Panc1 (cell line): ENCODE measurements around the gene SEMG2. TPM values are rescaled to one million over a fixed set of nuclear protein-coding genes. Genes with fewer than 3 reads are reported as not detected.

Experiments
- ATAC-seq: fragments of 200-7000 bp; cut with Tn5 transposase; 2 replicates; pipeline ENCODE4 v1.9.1; 2020; ENCODE audit warnings: mild to moderate bottlenecking, moderate library complexity
- BruUV-seq: library from RNA; stranded (reverse); fragments of 400-500 nt; replicated peaks from 2 replicates; lab custom pipeline; 2021; lab: Mats Ljungman, UMichigan
- CTCF ChIA-PET: fragments of 300-600 bp; sonication (Branson Sonifier 250); formaldehyde crosslinking; loops from one replicate; lab custom pipeline; 2022; ENCODE audit warnings: antibody characterized with exemption; lab: Charles Lee
- POLR2A ChIA-PET: fragments of 300-600 bp; sonication (Branson Sonifier 250); formaldehyde crosslinking; loops from one replicate; lab custom pipeline; 2022; ENCODE audit warnings: antibody characterized with exemption; lab: Charles Lee
- DNase-seq: peaks from one replicate; pipeline ENCODE4 v3.0.0-alpha.2; 2010; ENCODE audit warnings: low read depth, low spot score
- H3K27ac ChIP-seq: 2 replicates; pipeline ENCODE4 v1.5.1; 2011; ENCODE audit warnings: mild to moderate bottlenecking, low read length, inconsistent platforms
- H3K27me3 ChIP-seq: fragments of 200-500 bp; sonication (Bioruptor generic); 2 replicates; pipeline ENCODE4 v1.6.0; 2014; ENCODE audit warnings: low read length, inconsistent platforms; ENCODE audit not compliant: control insufficient read depth, insufficient read depth
- H3K36me3 ChIP-seq: fragments of 200-500 bp; sonication (Bioruptor generic); 2 replicates; pipeline ENCODE4 v1.5.1; 2014; ENCODE audit warnings: inconsistent platforms, mild to moderate bottlenecking, low read length, moderate library complexity; ENCODE audit not compliant: control insufficient read depth, insufficient read depth
- H3K4me1 ChIP-seq: 2 replicates; pipeline ENCODE4 v1.5.1; 2011; ENCODE audit warnings: inconsistent platforms, mild to moderate bottlenecking, low read length, moderate library complexity; ENCODE audit not compliant: control insufficient read depth, insufficient read depth
- H3K4me3 ChIP-seq, 2 experiments: 2 replicates each; pipeline ENCODE4 v1.5.1; 2011 to 2012; ENCODE audit warnings: low read depth in 2 of 2, low read length in 2 of 2, mild to moderate bottlenecking in 2 of 2, inconsistent platforms in 1 of 2, moderate library complexity in 1 of 2
- H3K9me3 ChIP-seq: fragments of 200-500 bp; sonication (Bioruptor generic); 2 replicates; pipeline ENCODE4 v1.5.1; 2014; ENCODE audit warnings: low read depth, mild to moderate bottlenecking, inconsistent platforms, low read length, moderate library complexity; ENCODE audit not compliant: control insufficient read depth, insufficient read depth
- CTCF ChIP-seq: fragments of 450-650 bp; IDR thresholded peaks from 2 replicates; pipeline ENCODE4 v1.5.1; 2017; ENCODE audit warnings: mild to moderate bottlenecking
- POLR2AphosphoS5 ChIP-seq: IDR thresholded peaks from 2 replicates; pipeline ENCODE4 v1.6.1; 2012; ENCODE audit warnings: mild to moderate bottlenecking, low read depth, low read length, moderate library complexity
- REST ChIP-seq, 2 experiments: IDR thresholded peaks; 2 replicates each; pipeline ENCODE4 v1.6.1; 2011 to 2012; ENCODE audit warnings: low read depth in 2 of 2, control low read depth in 1 of 2, low read length in 1 of 2, mild to moderate bottlenecking in 1 of 2, moderate library complexity in 1 of 2; ENCODE audit not compliant: insufficient read depth in 1 of 2
- SIN3A ChIP-seq: IDR thresholded peaks from 2 replicates; pipeline ENCODE4 v1.6.1; 2012; ENCODE audit warnings: low read depth, mild to moderate bottlenecking, low read length, moderate library complexity, borderline replicate concordance; ENCODE audit not compliant: insufficient read depth
- TCF7L2 ChIP-seq: IDR thresholded peaks from 2 replicates; pipeline ENCODE4 v1.6.1; 2011; ENCODE audit warnings: mild to moderate bottlenecking, low read depth, low read length, inconsistent platforms
- in situ Hi-C: cut with HindIII; loops from 2 replicates; pipeline ENCODE4 v1.10.0; 2016; ENCODE audit warnings: low sequenced_read_pairs, low pct_unique_long_range_greater_than_20kb
- intact Hi-C: fragments of 100-400 bp; cut with micrococcal nuclease; formaldehyde crosslinking; loops from one replicate; pipeline ENCODE4 v1.10.0; 2022; ENCODE audit not compliant: unreplicated experiment
- total RNA-seq: library from RNA; stranded (reverse); gene quantifications from one replicate; pipeline ENCODE4 v1.2.1, GENCODE V29; 2021; ENCODE audit not compliant: unreplicated experiment

Gene SEMG2
- total RNA-seq, 1 experiment from 2014 or later: not detected

DNA sequence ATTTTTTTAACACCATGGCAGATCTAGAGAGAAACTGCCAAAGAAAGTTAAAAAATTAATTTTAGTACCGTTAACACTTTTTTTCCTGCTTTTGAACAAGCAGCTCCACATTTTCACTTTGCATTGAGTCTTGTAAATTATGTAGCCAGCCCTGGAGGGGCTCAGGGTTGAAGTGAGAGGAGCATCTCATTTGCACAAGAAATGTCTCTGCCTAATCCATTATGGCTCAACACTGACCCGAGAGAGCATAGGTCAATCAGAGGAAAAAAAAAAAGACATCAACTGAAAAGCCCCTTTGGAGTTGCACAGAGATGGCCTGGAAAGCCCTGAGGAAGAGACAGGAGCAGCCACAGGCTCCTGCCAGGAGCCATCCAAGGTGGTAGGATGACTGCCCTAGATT, 37.5 kb downstream of the SEMG2 start:
- H3K27ac ChIP-seq: no peak overlapping the region
- H3K27me3 ChIP-seq: peaks cover 8% of the 10 kb centered on the region
- H3K4me3 ChIP-seq: no peak overlapping the region
- DNase-seq (no peak), ATAC-seq (no peak)
- intact Hi-C loops (no loop called here), in situ Hi-C loops (no loop called here)
- no TSS peak for BruUV-seq
- H3K4me1 ChIP-seq: no peaks in the 10 kb centered on the region
- ChIA-PET POLR2A (no interaction called here), CTCF (no interaction called here)
- no peak for TF ChIP-seq REST (IDR thresholded peaks at IDR 0.05; ENCODE audit: insufficient read depth in 1 of 2, low read depth in 2 of 2, low read length in 1 of 2)
- TF ChIP-seq POLR2AphosphoS5: no peak
- no peaks in the 10 kb centered on the region for H3K9me3 ChIP-seq
- no peaks in the 10 kb centered on the region for H3K36me3 ChIP-seq

- no peak overlapping the region for H3K4me3 ChIP-seq
- ATAC-seq: no peak
- H3K27me3 ChIP-seq: peaks cover 19% of the 10 kb centered on the region; the same call in 1 of the 2 replicates
- POLR2A ChIA-PET: no interaction called here
- no peak for TF ChIP-seq SIN3A
- TF ChIP-seq CTCF: no peak
- TF ChIP-seq POLR2AphosphoS5: no peak
- TF ChIP-seq TCF7L2: no peak
- CTCF ChIA-PET: no interaction called here
- no peaks in the 10 kb centered on the region; the same call in 1 of the 2 replicates for H3K36me3 ChIP-seq
- H3K9me3 ChIP-seq: no peaks in the 10 kb centered on the region
- BruUV-seq: no TSS peak
- in situ Hi-C loops: no loop called here
- no peak for DNase-seq
- intact Hi-C loops: no loop called here
- H3K27ac ChIP-seq: no peak overlapping the region
- no peaks in the 10 kb centered on the region for H3K4me1 ChIP-seq
These were observed 42.5 kb downstream of the SEMG2 start for GRCh38 chr20:45263556-45264266.

DNA sequence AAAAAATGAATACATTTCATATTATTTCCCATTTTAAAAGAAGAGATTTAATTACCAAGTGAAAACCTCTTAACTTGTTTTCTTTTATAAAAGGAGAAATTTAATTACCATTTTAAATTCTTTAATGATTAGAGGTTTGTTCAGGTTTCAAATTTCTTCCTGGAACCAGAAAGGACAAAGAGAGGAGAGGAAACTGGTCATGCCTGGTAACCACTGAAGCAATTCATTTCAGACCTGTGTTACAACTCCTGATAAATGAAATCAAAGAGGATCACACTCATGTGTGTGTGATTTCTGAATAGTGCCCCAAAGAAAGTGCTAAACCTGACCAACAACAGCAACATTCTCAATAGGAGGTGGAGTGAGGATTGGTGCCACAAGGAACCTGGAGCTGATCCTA, 45.8 kb downstream of the SEMG2 start:
- no peaks in the 10 kb centered on the region for H3K4me1 ChIP-seq
- BruUV-seq: no TSS peak
- intact Hi-C loops: loop anchor here (5.0 kb wide), 1 partner anchor 40 kb away; no protein-coding TSS in a partner anchor
- H3K4me3 ChIP-seq: no peak overlapping the region
- no peak for DNase-seq
- ChIA-PET CTCF (no interaction called here), POLR2A (no interaction called here)
- no peaks in the 10 kb centered on the region; the same call in 1 of the 2 replicates for H3K36me3 ChIP-seq
- ATAC-seq: no peak
- in situ Hi-C loops: no loop called here
- peaks cover 23% of the 10 kb centered on the region for H3K27me3 ChIP-seq
- TF ChIP-seq SIN3A (no peak), CTCF (no peak), POLR2AphosphoS5 (no peak), TCF7L2 (no peak)
- no peaks in the 10 kb centered on the region for H3K9me3 ChIP-seq
- H3K27ac ChIP-seq: no peak overlapping the region
